HPDE6-E6E7 (cell line): ENCODE measurements around the gene SMIM11.
"Not testable (repeated sequence)": the region's sequence is repeated elsewhere in the genome, so short reads cannot be mapped to it uniquely, and the experiment has no call there.

ENCODE experiments used
- DNase-seq: peaks from one replicate; pipeline ENCODE4 v3.0.0; 2011; ENCODE audit warnings: missing footprints; ENCODE audit errors: extremely low spot score

The SMIM11 gene, protein sequence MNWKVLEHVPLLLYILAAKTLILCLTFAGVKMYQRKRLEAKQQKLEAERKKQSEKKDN

DNA sequence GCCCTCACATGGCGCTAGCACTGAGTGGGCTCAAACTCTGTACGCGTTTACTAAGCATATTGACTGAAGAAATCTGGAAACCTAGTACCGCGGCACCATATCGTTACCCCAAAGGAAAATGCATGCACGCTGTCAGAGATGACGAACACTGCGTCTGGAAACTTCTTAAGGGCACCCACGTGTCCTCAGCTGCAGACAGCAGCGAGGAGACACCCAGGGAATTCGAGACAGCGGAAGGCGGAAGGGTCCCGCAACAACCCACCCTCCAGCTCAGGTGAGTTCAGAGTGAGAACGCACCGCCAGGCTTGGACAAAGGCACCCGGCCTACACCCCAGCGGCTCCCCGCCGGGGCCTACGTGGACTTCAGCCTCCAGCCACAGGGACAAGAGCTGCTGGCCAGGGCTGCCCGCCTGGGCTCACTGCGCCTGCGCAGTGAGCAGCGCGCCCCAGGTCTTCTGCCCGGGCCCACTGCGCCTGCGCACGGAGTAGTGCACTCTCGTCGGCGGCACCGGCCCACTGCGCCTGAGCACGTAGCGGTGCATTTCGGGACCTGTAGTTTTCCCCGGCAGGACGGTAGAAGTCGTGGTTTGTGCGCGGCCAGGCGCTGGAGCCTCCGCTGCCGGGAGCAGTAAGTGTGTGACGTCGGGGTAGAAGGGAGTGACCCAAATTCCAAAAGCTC, at the start of gene SMIM11:
Gene SMIM11, plus strand, starts transcription at position 568 of the 679 bp plus-strand sequence. CDS start 3,998 bp downstream, outside the sequence.
- DNase-seq: not testable (repeated sequence)

DNA sequence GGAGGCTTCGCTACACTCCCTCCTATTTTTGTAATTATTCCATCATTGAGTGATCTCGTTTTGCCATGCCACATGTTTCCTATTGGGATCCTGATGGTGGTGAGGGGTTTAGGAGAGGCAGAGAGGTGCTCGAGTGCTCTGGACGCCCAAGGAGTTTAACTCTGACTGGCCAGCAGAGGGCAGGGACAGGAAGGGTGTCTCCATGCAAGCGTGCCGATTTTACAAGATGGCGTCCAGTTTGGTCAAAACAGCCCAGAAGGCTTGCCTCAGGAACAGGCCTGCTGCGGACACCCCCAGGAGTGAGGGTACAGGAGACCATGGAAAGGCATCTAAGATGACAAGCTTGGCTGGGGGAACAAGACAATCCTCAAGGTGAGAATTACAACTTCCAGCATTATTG, 45.3 kb upstream of the SMIM11 start:
- no peak for DNase-seq

DNA sequence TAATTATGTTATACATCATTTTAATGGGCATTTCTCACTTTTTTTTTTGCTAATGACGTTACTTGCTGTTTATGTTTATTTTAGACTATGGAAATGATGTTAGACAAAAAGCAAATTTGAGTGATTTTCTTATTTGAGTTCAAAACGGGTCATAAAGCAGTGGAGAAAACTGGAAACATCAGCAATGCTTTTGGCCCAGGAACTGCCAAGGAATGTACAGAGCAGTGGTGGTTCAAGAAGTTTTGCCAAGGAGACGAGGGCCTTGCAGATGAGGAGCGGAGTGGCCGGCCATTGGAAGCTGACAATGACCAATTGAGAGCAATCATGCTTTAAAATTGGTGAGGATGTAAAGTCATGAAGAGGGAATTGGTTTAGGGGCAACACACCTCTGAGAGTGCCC, 43.6 kb upstream of the SMIM11 start:
- no peak for DNase-seq

DNA sequence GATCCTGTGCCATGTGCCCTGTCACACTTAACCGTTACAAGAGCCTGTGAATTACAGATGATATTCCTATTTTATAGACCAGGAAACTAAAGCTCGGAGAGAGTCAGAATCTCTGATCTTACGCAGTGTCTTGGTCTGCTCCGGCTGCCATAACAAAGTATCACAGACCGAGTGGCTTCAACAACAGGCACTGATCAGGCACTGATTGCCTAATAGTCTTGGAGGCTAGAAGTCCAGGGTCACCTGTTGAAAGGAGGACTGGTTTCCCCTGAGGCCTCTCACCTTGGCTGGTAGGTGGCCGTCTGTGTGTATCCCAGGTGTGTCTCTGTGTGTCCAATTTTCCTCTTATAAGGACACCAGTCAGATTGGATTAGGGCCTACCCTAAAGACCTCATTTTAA, 43.0 kb upstream of the SMIM11 start:
- no peak for DNase-seq

DNA sequence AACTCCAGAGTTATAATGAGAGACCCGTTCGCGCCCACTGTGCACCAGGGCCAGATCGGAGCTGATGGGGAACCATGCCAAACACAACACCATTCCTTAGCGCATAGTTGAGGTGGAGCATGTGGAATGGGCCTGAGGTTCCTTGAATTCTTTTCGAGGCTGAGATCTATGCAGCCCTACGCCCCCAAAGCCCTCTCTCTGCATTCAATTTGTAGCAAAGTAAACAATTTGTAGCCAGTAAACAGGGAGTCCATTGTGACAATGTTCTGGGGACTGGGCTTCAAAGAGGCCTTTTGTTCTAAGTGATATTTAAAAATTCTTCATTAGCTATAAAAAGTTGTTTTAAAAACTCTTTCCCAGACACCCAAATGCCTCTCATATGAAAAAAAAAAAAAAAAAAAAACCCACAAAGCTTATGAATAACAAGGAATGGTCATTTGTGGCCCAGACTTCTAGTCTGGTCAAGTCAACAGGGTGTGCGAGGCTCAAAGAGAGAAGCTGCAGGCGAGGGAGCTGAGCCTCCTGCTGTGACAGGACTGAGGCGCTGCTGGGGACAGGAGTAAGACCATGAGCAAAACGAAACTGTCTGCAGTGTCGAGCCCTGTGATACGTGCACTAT, 42.1 kb upstream of the SMIM11 start:
- no peak for DNase-seq

DNA sequence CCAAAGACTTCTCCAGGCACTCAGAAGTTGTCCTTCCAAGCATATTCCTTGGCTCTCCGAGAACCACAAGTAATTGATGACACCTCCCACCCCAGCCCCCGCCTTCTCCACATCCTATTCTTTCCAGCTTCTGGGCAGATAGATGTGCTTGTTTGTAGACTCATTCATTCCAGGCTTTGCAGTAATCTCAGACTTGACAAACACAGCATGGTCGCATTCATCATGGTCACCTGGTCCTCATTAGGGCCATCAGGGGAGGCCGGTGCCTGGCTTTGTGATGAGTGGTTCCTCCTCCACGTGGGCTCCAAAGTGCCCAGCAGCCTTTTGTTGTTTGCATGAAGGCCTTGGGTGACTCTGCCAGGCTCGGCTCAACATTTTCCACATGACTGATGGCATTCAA, 40.0 kb upstream of the SMIM11 start:
- no peak for DNase-seq

DNA sequence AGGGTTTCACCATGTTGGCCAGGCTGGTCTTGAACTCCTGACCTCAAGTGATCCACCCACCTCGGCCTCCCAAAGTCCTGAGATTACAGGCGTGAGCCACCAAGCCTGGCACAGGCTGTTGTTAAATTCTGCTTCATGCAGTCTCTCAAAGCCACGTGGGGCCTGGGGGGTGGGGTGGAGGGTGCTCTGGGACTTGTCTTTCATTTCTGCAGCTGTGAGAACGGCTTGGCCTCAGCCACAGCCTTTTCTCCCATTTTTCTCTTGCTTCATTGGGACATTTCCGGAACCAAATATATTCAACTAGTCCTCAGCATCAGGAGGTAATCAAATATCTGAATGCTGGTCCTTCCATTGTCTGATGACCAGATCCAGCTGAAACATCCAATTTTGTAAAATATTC, 39.1 kb upstream of the SMIM11 start:
- no peak for DNase-seq

DNA sequence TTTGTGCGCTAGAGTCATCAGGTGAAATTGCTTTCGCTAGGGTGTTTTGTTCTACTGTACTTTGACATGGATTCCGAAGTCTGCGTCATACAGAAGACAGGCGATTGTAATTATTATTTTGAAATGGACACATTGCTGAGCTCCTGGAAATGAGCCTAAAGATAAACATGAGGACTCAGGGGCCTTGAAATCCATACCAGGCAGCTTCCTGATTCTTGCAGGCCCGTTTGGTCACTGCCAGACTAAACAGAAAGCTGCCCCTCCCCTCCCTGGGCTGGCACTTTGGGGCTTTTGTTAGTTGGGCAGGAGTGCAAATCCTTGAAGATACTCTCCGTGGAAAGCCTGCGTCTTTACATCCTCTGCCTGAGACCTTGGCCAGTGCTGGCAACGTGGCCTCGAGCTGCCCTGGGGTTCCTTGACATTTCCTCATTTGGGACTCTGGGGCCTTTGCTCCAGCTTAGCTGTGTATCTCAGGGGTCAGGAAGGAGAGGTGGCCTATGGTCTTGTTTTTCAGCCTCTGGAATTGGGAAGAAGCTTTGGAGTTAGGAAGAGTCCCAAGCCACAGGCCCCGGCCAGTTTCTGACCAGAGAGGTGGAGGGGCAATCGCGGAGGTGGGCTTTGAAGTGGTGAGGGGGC, 38.4 kb upstream of the SMIM11 start:
- DNase-seq: no peak

DNA sequence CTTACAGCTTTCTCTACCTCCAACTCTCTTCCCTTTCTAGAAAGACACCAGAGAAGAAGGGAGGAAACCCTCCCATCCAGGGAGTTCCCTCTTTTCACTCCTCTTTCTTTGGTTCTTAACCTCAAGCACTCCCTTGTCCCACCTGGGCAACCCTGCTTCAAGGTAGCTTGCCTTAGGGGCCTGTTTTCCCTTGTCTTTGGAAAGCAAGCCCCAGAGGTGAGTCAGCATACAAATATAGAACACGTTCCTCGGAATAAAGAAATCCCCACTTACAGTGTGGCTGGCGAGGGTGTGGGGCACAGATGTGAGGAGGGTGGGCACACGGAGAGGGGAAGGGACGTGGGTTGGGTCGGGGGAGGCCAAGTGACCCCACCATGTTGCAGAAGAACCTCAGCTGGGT, 37.6 kb upstream of the SMIM11 start:
- no peak for DNase-seq

DNA sequence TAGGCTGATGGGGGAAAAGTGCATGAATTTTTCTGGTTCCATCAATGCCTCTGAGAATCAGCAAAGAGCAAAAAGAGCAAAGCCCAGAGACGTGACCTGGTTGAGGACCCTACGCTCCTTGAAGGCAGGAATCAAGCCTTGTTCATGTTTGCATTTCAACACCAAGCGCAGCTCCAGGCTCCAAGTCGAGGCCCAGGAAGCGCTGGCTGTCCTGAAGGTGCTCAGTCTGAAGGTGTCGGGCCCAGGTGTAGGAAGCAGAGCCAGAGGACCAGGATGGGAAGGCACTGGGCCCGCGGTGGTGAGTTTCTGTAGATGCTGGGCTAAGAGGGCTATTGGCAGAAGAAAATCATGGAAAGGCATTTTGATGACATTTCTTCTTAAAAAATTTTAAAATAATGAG, 37.1 kb upstream of the SMIM11 start:
- DNase-seq: no peak

DNA sequence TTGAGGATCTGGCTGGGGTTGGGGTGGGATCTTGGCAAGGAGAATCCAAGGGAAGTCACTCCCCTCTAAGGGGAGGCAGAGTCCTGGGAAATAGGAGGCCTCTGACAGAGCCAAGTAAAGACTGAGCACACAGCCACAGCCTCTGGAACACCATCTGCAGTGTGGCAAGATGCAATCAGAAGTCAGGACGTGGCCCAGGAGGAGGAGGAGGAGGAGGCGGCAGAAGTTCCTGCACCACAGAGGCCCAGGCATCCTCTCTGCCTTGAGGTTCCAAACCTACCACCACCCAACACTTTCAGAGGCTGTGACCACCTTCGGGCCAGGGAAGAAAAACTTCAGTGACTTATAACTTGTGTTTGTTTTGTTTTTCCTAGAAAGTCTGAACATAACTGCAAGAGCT, 35.2 kb upstream of the SMIM11 start:
- DNase-seq: no peak

DNA sequence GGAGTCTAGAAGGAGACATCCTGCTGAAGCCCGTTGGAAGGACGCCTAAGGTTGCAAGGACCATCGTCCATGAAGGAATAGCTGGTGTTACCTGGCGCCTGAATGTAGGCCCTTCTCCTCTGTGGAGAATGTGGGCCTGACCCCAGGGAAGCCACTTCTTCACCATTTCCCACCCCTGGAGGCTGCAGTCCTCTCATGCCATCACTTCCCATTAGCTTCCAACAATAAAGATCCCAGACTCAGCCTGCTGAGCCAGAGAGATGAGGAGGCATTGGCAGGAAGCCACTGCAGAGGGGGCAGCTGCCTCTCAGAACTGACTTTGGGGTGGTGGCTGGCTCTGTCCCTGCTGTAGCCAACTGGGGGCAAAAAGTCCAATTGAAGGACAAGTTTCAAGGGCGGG, 32.8 kb upstream of the SMIM11 start:
- DNase-seq: no peak

DNA sequence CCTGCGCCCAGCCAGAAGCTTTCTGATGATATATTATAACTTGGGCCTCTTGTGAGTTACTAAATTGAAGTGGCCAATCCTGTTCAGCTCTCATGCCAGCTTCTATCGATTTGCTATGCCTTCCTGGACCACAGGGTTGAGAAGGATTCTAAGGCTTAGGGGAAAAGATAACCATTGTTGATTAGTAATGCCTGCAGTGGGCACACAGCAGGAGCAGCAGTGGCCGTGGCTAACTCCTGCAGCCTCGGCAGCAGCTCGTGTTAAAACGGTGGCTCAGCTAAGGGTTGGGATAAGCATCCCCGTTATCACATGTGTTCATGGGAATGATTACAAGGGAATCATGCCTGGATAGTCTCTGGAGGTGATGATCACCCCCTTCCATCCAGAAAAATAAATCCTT, 32.0 kb upstream of the SMIM11 start:
- no peak for DNase-seq

DNA sequence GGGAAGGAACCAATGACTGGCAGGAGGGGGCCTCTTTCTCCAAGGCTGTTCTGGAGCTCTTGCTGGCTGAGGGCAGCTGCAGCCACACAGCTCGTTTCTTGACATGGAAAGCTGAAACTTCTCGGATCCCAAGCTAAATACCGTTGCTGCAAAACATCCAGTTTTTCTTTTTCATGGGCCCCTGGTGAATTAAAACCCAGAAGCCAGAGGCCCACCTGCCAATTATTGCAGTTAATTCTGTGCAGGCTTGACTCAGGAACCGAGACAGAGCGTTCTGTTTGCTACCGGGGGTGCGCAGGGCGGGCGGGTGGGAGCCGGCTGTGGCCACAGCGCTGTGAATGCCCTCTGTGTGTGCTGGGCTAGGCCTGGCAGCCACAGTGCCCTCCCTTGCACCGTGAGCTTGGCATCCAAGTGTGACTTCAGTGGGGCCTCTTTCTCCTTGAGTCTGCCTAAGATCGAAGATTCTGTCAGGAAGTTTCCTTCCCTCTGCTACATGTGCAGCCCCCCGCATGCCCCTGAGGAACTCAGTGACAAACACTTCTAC, 31.4 kb upstream of the SMIM11 start:
- no peak for DNase-seq

DNA sequence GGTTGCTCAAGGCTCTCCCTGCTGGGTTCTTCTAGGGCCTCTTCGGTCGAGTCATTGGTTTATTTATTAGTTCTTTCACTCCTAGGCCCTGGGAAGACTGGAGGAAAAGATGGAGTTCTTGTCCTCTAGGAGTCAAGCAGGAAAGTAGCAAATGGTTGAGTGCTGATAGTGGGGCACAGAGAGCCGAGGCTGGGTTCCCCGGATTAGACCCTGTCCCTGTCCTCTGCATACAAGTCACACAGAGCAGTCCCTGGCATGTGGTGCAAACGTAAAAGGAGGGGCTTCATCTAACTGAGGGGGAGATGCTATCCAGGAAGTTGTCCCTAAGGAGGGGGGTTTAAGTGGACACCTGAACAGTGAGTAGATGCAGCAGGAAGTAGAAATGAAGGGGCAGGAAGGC, 30.7 kb upstream of the SMIM11 start:
- no peak for DNase-seq

DNA sequence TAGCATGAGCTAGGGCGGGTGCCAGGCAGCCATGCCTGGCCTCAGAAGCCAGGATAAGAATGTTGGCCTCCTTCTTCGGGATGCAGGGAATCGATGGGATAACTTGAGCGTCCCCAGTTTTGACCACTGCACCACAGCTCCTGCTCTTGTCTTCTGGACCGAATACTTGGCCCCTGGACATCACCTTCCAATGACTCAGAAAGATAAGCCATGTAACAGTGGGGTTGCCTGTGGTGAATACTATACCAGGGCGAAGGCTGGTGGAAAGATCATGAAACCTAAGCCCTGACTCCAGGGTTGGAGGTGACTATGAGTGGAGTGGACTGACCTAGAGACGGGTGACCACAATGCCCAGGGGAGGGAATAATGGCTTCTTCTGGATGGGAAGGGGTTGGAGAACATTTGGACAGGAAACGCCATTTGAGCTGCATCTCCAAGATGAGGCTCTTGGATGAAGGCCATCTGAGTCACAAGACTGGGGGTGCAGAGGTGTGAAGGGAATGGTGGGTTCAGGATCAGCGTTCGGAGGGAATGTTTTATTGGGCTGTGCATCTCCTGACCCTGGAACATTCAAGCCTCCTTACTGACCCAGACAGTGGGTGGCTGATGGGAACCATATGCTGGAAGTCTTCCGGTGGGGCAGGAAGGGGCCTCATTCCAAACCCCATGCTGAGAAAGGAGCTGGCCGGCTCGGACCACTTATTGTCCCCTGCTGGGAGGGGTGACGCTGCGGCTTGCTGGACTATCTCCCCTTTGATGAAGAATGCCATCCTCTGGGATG, 30.0 kb upstream of the SMIM11 start:
- DNase-seq: no peak

DNA sequence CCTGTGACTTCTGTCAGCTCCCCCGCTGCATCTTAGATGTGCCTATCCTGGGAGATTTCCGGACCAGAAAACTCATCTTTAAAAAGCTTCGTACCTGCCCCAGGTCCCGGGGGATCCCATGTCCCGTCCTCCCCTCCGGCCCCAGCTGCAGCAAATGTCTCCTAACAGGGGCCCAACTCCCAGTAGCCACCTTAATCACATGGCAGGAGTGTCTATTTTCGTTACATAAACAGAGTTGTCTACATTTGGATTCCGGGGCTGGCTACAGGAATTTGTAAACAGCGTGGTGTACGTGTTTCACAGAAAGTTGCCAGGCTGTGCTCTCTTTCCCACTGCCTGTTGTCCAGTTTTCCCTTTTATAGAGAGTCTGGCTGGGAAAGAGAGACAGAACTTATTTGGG, 29.4 kb upstream of the SMIM11 start:
- DNase-seq: no peak

DNA sequence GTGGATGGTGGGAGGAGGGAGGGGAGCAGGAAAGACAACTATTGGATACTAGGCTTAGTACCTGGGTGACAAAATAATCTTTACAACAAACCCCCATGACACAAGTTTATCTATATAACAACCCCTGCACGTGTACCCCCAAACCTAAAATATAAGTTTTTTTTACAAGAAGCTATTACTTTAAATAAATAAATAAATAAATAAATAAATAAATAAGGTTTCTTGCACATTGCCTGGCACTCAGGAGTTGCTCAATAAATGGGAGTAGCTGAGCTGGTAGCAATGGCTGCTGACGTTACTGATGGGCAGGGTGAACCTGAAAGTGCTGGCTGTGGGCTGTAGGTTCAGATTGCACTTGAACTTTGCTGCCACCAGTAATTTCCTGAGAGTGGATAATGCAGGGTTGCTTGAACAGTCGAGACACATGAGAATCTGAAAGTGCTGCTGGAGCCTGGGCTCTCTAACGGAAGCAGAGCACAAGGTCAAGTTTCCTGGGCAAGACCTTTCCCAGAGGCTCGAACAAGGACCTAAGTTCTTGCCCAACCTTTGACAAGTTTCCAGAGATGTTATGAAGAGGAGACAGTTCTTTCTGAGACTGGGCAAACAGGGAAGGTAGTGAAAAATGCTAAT, 26.3 kb upstream of the SMIM11 start:
- no peak for DNase-seq

DNA sequence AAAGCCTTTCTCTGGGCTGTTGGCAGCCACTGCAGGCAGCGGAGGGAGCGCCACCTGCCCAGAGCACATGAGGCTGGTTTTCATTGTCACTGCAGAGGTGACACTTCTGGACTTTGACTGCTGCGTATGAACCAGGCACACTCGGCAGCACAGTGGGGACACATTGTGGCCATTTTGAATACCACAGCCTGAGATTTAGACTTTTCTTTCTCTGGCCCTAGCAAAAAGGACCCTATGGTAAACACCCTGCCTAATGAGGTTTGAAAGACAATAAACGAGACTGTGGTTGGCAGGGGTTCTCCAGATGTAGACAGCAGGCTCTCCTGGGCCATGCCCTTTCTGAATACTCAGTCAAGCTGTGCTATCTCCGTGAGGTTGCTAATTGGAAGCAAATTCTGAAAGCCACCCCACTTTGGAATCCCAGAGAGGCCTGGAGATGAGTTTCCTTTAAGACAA, 23.5 kb upstream of the SMIM11 start:
- peak; percentile 25 for DNase-seq

DNA sequence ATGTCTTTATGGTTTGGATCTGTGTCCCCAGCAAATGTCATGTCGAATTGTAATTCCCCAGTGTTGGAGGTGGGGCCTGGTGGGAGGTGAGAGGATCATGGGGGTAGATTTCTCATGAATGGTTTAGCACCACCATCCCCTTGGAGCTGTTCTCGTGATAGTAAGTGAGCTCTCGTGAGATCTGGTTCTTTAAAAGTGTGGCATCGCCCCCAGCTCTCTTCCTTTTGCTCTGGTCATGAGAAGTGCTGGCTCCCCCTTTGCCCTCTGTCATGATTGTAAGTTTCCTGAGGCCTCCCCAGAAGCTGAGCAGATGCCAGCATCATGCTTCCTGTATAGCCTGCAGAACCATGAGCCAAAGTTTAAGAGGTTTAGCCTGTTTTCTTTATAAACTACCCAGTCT, 22.8 kb upstream of the SMIM11 start:
- DNase-seq: no peak

DNA sequence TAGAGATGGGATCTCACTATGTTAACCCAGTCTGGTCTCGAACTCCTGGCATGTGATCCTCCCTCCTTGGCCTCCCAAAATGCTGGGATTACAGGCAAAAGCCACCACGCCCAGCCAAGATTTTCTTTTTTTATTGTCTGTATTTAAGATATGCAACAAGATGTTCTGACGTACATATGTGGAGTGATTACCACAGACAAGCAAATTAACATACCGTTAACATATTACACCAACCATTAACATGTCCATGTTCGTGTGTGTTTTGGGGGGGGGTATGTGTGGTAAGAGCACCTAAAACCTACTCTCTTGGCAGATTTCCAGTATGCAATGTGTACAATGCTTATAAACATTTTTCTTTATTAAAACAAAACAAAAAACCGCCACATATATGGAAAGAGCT, 22.1 kb upstream of the SMIM11 start:
- no peak for DNase-seq

DNA sequence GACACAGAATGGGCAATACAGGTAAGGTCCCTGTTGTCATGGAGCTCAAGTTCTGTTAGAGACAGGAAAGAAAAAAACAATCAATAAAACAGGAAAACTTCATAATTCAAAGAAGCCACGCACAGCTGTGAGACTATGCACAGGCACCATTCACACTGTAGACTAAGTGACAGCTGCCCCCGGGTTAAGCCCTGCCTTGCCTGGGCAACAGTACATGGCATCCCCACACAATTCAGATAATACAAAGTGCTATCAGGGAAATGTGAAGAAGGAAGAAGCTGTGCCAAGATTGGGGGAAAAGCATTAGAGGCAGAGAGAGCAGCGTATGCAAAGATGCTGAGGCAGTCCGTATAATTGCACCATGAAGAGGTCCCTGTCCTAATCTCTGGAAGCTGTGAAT, 20.5 kb upstream of the SMIM11 start:
- no peak for DNase-seq
